Stimulated activated CD8-positive, alpha-beta memory T cell treated with anti-CD3 and anti-CD28 coated beads, Interleukin-12 subunit alpha, Interleukin-12 subunit beta, amount 100 ng/mL, for 24 hours (primary cell): Measurements from ENCODE around the gene RPA1.
"Not testable (repeated sequence)": the region's sequence is repeated elsewhere in the genome, so short reads cannot be mapped to it uniquely, and the experiment has no call there.

Experiments
- DNase-seq: peaks from one replicate; pipeline ENCODE4 v3.0.0-alpha.2; 2020; ENCODE audit errors: extremely low read depth

RPA1 gene

GRCh38 chr17:1813088-1813487 lies 16.7 kb upstream of the RPA1 start:
- DNase-seq = no peak

DNA sequence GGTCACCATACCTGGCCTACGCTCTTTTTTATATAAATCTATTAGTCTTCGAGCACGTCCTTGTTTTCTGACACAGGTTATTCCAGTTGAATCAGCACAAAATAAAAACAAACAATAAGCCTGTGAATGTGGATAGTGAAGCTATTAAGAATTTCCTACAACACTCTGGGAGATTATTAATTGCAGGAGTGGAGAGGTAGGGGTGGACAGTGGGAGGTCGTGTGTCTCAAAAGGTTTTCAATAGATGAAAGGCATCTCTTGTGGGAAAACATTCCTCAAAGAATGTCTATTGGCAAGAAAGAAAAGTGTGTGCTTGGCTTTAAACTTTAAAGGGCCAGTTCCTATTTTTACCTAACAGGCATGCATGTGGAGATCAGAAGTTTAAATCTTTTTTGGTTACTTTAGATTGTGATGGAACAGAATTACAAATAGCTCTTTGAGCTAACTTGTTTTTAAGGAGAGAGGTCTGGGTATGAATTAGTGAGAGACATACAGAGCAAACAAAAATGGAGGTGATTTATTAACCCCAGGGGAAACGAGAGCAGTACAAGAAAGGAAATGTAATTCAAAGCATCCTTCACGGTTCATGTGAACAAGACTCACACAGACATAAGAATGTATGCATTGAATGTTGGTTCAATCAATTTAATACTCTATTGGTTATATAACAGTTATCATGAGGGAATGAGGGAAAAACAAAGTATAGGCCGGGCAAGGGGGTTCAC lies 9.1 kb upstream of the RPA1 start:
- no peak for DNase-seq

- no peak for DNase-seq
These were observed 601 bp upstream of the RPA1 start for GRCh38 chr17:1829216-1829591.

GRCh38 chr17:1830288-1830687 lies 483 bp downstream of the RPA1 start:
- no peak for DNase-seq

GRCh38 chr17:1834380-1835149 lies 4.8 kb downstream of the RPA1 start:
- no peak for DNase-seq

DNA sequence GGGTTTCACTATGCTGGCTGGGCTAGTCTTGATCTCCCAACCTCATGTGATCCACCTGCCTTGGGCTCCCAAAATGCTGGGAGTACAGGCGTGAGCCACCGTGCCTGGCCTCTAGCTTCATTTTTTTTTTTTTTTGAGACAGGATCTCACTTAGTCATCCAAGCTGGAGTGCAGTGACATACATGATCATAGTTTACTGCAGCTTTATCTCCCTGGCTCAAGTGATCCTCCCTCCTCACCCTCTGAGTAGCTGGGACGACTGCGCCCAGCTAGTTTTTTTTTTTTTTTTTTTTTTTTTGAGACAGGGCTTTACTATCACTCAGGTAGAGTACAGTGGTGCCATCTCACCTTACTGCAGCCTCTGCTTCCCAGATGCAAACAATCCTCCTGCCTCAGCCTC lies 9.7 kb downstream of the RPA1 start:
- no peak for DNase-seq

DNA sequence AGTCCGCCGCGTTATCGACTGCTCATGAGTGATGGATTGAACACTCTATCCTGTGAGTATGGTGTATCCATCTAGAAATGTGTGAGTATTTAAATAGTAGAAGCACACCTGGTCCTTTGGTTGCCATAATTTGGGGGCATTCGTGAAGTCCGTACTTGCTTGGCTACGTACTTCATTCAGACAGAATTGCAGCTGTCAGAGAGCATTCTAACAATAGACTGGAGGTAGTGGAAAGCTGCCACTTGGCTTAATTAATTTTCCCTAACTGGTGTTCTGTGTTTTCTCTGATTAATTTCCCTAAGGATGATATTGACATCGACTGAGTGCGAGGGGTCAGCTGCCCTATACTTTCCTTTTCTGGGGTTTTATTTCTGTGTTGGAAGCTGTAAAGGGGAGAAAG lies 14.1 kb downstream of the RPA1 start:
- DNase-seq = no peak

GRCh38 chr17:1847191-1847590 lies 17.4 kb downstream of the RPA1 start:
- DNase-seq = no peak

DNA sequence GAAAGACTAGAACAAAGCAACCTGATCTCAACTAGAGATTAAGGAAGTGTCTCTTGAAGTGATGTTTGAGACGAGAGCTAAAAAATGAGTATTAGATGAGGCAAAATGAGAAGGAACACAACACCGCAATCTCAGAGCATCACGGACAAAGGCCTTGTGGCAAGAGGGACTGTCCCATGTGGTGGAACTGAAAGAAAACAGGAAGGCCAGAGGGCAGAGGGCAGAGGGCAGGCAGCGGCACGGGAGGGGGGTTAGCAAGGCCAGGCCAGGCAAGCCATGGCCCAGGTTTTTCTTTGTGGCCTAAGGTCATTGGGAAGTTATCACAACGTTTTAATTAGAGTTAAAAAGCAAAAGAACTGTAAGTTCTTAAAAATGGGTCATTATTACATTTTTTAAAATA lies 22.5 kb downstream of the RPA1 start:
- no peak for DNase-seq

DNA sequence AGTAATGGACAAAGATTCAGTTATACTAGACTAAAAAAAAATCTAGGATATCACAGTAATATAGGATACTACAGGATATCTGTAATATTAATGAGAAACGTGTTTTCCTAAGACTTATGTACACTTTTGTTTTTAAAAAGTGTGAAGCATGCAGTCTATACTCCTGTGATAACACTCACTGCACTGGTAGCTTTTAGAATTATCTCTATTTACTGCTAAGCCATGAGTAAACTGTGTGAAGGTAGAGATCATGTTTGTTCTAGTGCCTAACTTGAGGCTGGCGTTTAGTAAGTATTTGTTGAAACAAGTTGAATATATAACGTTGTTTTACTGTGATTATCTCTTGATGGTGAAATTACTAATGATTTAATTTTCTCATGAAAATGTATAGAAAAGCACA lies 23.9 kb downstream of the RPA1 start:
- DNase-seq = no peak

- DNase-seq = not testable (repeated sequence)
These were observed 26.7 kb downstream of the RPA1 start for GRCh38 chr17:1856462-1856861.

- no peak for DNase-seq
These were observed 31.2 kb downstream of the RPA1 start for GRCh38 chr17:1860978-1861377.

DNA sequence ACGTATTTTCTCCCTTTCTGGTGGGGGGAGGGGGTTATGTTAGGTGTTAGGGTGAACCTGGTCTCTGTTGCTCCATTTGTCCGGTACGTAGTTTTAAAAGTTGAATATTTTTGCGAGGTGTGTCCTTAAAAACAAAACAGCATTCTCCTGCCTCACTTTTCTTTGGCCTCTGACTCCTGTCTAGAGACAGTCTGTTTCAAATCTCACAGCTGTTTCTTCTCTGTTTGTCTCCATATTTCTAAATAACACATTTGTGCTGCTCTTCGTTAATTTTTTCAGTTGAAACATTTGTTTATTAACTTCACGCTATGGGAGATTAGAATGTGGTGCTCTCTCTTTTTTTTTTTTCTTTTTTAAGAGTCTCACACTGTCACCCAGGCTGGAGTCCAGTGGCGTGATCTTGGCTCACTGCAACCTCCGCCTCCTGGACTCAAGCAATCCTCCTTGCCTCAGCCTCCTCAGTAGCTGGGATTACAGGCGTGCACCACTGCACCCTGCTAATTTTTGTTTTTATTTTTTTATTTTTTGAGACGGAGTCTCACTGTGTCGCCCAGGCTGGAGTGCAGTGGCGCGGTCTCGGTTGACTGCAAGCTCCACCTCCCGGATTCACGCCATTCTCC lies 31.7 kb downstream of the RPA1 start:
- DNase-seq = no peak

GRCh38 chr17:1865252-1866037 lies 35.6 kb downstream of the RPA1 start:
- no peak for DNase-seq

GRCh38 chr17:1867307-1867706 lies 37.5 kb downstream of the RPA1 start:
- no peak for DNase-seq

GRCh38 chr17:1868090-1868489 lies 38.3 kb downstream of the RPA1 start:
- no peak for DNase-seq

- no peak for DNase-seq
These were observed 40.8 kb downstream of the RPA1 start for GRCh38 chr17:1870592-1870991.

- DNase-seq = no peak
These were observed 42.0 kb downstream of the RPA1 start for GRCh38 chr17:1871756-1872155.

DNA sequence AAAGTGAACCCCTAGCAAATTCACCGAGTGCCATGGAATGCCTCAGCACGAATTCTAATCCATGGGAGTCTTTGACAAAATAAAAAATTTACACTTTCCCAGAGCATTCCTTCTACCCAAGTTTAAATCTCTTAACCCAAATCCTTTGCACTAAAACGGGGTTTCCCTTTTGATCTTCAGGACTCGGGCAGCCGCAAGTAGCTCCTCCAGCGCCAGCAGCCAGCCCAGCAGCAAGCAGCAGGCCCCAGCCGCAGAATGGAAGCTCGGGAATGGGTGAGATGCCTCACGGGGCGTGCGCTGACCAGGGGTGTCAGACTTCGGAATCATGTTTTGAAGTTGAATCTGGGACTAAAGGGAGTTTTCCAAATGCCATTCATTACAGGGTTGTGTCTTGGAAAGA lies 42.4 kb downstream of the RPA1 start:
- no peak for DNase-seq

GRCh38 chr17:1872976-1873375 lies 43.2 kb downstream of the RPA1 start:
- DNase-seq = no peak

DNA sequence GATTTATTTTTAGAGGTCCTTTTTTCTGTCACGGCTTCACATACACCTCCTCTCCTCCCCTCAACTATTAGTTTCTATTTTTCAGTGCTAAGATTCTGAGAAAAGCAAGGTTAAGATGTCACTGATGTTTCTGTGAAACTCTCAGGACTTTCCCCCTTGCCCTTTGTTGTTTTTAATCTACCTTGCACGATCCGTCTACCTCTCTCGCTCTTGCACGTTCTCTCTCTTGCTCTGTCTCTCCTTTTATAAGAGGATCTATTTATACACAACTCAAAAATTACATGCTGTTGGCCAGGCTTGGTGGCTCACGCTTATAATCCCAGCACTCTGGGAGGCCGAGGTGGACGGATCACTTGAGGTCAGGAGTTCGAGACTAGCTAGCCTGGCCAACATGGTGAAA lies 43.6 kb downstream of the RPA1 start:
- DNase-seq = no peak

- DNase-seq = no peak
These were observed 45.8 kb downstream of the RPA1 start for GRCh38 chr17:1875597-1875996.
